ENCODE measurements around the gene BOC. TPM values are rescaled to one million over a fixed set of nuclear protein-coding genes. Genes with fewer than 3 reads are reported as not detected.

The BOC gene
- total RNA-seq, 1 donor from 2014 or later: 4.7 TPM

- Histone ChIP-seq H3K4me3 (ENCODE audit: low read depth, low read length) (peak overlapping the region; percentile 85), H3K27me3 (ENCODE audit: control insufficient read depth, insufficient read depth, low read length) (peaks cover 5% of the 10 kb centered on the region), H3K36me3 (ENCODE audit: control insufficient read depth, insufficient read depth, low read length) (no peaks in the 10 kb centered on the region)
- no peak for TF ChIP-seq CTCF (IDR thresholded peaks at IDR 0.05; ENCODE audit: insufficient read depth, low read length, poor library complexity, severe bottlenecking)
- DNase-seq (ENCODE audit: low read depth): no peak
Observed at GRCh38 chr3:113212844-113213375, 1.6 kb downstream of the BOC start.

- TF ChIP-seq CTCF (IDR thresholded peaks at IDR 0.05; ENCODE audit: insufficient read depth, low read length, poor library complexity, severe bottlenecking): no peak
- H3K36me3 ChIP-seq (ENCODE audit: control insufficient read depth, insufficient read depth, low read length): no peaks in the 10 kb centered on the region
- peaks cover 5% of the 10 kb centered on the region for H3K27me3 ChIP-seq (ENCODE audit: control insufficient read depth, insufficient read depth, low read length)
- no peak overlapping the region for H3K4me3 ChIP-seq (ENCODE audit: low read depth, low read length)
- DNase-seq (ENCODE audit: low read depth): no peak
Observed at GRCh38 chr3:113213896-113214587, 2.7 kb downstream of the BOC start.

- Histone ChIP-seq H3K4me3 (ENCODE audit: low read depth, low read length) (no peak overlapping the region), H3K27me3 (ENCODE audit: control insufficient read depth, insufficient read depth, low read length) (peaks cover 5% of the 10 kb centered on the region), H3K36me3 (ENCODE audit: control insufficient read depth, insufficient read depth, low read length) (no peaks in the 10 kb centered on the region)
- no peak for DNase-seq (ENCODE audit: low read depth)
- TF ChIP-seq CTCF (IDR thresholded peaks at IDR 0.05; ENCODE audit: insufficient read depth, low read length, poor library complexity, severe bottlenecking): no peak
Observed at GRCh38 chr3:113214917-113215595, 3.7 kb downstream of the BOC start.

DNA sequence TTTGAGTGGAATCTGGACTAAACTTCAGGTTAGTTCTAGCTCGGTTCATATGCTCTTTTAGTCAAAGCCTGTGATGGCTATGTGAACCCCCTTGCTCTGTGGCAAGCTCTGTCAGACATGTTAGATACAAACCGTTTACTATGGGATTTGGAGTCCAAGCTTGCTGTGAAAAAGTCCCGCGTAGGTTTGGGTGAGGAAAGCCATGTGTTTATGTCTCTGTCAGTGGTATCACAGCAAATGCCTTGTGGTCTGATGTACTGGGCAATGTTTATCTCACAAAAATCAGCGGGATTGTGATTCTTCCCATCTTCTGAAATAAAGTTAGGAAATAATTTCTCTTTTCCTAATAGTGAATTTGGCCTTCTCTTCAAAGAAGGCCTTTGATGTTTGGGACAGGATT is 5.0 kb downstream of the BOC start:
- H3K27me3 ChIP-seq (ENCODE audit: control insufficient read depth, insufficient read depth, low read length): peaks cover 5% of the 10 kb centered on the region
- TF ChIP-seq CTCF (IDR thresholded peaks at IDR 0.05; ENCODE audit: insufficient read depth, low read length, poor library complexity, severe bottlenecking): no peak

DNA sequence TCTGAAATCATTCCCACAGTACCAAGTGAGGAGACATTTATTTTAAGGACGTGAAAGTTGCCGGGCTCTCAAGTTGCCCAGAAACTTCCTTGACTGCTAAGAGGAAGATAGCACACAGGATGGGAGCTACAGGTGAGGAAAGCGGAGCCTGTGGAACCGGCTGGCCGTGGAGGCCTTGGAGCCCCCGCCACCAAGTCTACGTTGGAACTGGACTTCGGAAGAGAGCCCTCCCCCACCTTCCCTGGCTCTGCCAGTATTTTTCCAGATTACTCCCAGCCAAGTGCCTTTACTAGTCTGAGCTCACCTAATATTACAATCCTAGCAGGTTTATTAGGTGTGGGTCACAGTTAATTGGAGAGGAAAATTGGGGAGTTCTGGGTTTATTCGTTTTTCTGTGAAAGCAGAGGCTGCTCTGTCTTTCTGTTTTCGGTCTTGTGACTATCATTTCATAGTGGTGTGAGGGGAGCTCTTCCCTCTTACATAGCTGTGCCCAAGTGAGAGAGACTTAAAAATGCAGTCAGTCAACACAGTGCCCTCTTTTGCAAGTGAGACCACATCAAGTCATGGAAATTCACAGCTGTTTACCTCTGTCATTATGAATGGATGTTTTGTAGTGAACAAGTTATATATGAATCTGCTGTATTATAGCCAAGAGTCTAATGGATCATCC is 6.8 kb downstream of the BOC start:
- H3K4me3 ChIP-seq (ENCODE audit: low read depth, low read length): no peak overlapping the region
- no peak for TF ChIP-seq CTCF (IDR thresholded peaks at IDR 0.05; ENCODE audit: insufficient read depth, low read length, poor library complexity, severe bottlenecking)
- no peaks in the 10 kb centered on the region for H3K27me3 ChIP-seq (ENCODE audit: control insufficient read depth, insufficient read depth, low read length)
- H3K36me3 ChIP-seq (ENCODE audit: control insufficient read depth, insufficient read depth, low read length): no peaks in the 10 kb centered on the region
- DNase-seq (ENCODE audit: low read depth): no peak

More for the DNA sequence above, 5.0 kb downstream of the BOC start:
- DNase-seq (ENCODE audit: low read depth): no peak
- H3K36me3 ChIP-seq (ENCODE audit: control insufficient read depth, insufficient read depth, low read length): no peaks in the 10 kb centered on the region
- no peak overlapping the region for H3K4me3 ChIP-seq (ENCODE audit: low read depth, low read length)

Measured in kidney epithelial cell (primary cell).